GM23338 (cell line): ENCODE results near the gene COL8A1.

Source experiments
- EZH2 ChIP-seq: fragments of 200-600 bp; sonication (generic); IDR thresholded peaks from one replicate; pipeline ENCODE4 v1.8.0; 2017; ENCODE audit warnings: antibody characterized with exemption, mild to moderate bottlenecking, low read depth; ENCODE audit not compliant: unreplicated experiment
- POLR2AphosphoS5 ChIP-seq: IDR thresholded peaks from 2 replicates; pipeline ENCODE4 v1.6.1; 2016; ENCODE audit warnings: antibody characterized with exemption, low read depth
- ZNF331 ChIP-seq: fragments of 250-450 bp; sonication (Bioruptor Pico); IDR thresholded peaks from 2 replicates; pipeline ENCODE4 v1.5.0; 2020; ENCODE audit warnings: low read depth, mild to moderate bottlenecking, moderate library complexity
- TF ChIP-seq, protein P1 (sequence below): IDR thresholded peaks from one replicate; pipeline ENCODE4 v1.6.1; 2018; ENCODE audit warnings: antibody characterized with exemption; ENCODE audit not compliant: unreplicated experiment

DNA sequence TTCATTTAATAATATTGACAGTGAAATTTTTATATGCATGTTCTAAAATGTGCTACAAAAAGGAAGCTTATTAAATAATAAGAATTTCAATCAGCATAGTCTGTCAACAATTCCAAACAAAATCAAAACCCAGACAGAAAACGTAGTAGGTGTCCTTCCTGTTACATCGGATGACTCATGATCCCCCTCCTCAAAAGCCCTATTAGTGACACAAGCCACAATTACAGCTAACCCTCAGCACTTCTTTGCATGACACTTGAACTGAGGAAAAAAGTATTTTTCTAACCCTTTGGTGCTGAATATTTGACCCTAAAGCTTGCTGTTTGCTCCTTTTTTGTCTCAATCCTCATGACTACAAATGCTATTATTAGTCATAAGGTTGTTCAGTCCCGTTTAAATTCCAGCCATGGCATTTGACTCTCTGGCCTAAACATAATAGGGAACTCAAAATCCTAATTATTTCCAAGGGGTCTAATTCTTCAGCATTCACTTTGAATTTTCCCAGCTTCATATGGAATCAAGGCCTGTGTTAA lies 78.1 kb downstream of the COL8A1 start:
- TF ChIP-seq, protein P1, sequence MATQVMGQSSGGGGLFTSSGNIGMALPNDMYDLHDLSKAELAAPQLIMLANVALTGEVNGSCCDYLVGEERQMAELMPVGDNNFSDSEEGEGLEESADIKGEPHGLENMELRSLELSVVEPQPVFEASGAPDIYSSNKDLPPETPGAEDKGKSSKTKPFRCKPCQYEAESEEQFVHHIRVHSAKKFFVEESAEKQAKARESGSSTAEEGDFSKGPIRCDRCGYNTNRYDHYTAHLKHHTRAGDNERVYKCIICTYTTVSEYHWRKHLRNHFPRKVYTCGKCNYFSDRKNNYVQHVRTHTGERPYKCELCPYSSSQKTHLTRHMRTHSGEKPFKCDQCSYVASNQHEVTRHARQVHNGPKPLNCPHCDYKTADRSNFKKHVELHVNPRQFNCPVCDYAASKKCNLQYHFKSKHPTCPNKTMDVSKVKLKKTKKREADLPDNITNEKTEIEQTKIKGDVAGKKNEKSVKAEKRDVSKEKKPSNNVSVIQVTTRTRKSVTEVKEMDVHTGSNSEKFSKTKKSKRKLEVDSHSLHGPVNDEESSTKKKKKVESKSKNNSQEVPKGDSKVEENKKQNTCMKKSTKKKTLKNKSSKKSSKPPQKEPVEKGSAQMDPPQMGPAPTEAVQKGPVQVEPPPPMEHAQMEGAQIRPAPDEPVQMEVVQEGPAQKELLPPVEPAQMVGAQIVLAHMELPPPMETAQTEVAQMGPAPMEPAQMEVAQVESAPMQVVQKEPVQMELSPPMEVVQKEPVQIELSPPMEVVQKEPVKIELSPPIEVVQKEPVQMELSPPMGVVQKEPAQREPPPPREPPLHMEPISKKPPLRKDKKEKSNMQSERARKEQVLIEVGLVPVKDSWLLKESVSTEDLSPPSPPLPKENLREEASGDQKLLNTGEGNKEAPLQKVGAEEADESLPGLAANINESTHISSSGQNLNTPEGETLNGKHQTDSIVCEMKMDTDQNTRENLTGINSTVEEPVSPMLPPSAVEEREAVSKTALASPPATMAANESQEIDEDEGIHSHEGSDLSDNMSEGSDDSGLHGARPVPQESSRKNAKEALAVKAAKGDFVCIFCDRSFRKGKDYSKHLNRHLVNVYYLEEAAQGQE, result no peak
- TF ChIP-seq ZNF331 (CRISPR knock-in tag) (no peak), EZH2 (no peak), POLR2AphosphoS5 (no peak)
